Hepatic stellate cell (primary cell): ENCODE measurements around the gene KCNF1.

Source experiments
- DNase-seq: peaks from one replicate; pipeline ENCODE4 v3.0.0; 2011; ENCODE audit warnings: low spot score

KCNF1 gene

DNA sequence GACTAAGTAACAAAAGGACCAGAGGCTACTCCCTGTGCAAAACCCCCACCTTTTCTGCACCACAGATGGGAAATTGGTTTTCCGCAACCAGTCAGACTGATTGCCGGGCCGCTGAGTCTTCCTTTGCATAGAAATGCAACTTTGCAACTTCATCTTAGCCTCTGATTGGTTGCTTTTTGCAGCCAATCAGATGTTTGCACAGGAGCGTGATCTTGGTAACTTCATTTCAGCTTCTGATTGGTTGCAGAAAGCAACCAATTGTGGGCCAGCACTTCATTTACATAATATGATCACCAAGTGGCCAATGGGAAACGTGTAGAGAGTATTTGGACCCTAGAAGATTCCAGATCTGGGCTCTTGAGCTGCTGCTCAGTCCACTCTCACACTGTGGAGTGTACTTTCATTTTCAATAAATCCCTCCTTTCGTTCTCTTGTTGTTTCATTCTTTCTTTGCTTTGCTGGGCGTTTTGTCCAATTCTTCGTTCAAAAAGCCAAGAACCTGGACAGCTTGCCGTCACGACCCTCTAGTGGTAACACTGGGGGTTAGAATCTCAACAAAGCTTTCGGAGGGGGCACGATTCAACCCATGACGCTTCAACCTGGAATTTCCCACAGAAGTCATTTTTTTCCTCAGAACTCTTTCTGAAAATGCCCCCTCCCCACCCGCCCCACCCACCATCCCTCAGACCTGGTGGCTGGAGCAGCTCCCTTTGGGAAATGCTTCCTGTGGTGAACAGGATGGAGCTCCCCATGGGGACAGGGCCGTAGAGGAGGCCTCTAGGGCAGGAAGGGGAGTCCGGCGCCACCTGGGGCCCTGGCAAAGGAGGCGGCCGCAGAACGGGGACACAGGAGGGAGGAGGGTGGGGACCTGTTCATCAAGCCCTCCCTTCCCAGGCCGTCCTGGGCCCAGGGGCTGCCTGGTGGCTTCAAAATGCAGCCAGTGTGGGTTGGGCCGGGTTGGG, 31.8 kb upstream of the KCNF1 start:
- DNase-seq, result no peak

DNA sequence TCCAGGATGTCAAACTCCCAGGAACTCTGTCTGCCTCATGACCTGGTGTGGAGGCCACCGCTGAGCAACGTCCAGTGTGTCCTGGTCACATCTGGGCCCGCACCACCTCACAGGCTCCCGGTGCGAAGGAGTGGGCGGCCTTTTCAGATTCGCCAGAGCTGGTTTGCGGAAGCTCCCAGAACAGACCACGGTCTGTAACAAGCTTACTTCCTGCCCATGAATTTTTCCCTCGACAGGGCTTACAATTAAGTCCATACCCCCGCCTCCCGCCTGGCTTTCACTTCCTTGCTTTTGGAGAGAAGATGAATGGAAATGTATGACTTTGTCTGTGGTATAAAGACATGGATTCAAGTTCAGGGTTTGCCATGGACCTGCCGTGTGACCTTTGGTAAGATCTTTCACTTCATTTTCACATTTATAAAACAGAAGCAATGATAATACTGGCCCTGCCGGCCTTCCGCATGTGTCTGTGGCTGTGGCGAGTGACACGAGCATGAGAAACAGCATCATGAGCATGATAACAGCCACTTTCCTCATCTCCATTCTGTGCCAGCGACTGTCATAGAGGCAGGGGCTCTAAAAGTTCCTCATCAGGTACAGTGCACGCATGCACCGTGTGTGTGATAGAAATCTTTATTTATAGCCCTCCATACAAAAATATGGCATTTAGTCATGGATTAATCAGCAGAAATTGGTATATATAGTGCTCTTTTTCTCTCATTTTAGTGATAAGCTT, 31.0 kb upstream of the KCNF1 start:
- no peak for DNase-seq

DNA sequence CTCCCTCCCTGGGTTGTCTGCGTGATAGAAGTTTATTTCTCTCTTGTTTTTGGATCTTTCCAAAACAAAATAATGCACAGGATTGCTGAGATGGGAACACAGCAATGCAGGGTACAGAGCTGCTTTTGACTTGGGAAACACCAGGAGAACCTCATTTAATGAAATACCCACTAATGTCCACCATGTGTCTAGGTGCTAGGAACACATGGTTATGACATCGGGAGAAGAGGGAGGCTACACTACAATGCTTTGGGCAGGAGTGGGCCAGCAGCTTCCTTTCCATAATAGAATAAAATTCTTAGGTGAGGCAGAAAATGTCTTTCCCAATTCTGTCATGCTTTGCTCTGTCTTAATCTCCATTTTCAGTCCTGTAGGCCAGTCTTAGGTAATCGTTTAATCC, 29.2 kb upstream of the KCNF1 start:
- DNase-seq, result no peak

DNA sequence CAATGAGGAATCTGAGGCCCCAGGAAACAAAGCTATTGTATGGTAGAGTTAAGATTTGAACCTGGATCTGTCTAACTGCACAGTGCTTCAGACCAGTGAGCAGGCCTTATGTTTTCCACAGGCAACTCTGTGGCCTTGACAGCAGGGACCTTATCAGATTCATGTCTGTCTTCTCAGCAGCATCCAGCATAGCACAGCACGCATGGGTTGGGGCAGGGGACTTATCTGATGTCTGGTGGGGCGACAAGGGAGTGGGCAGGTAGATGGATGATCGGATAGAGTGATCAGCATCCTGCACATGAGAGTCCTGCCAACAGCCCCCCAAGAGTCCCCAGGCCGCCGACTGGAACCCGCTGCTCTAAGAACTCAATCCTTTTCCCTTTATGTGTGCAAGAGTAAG, 28.7 kb upstream of the KCNF1 start:
- DNase-seq, result no peak

DNA sequence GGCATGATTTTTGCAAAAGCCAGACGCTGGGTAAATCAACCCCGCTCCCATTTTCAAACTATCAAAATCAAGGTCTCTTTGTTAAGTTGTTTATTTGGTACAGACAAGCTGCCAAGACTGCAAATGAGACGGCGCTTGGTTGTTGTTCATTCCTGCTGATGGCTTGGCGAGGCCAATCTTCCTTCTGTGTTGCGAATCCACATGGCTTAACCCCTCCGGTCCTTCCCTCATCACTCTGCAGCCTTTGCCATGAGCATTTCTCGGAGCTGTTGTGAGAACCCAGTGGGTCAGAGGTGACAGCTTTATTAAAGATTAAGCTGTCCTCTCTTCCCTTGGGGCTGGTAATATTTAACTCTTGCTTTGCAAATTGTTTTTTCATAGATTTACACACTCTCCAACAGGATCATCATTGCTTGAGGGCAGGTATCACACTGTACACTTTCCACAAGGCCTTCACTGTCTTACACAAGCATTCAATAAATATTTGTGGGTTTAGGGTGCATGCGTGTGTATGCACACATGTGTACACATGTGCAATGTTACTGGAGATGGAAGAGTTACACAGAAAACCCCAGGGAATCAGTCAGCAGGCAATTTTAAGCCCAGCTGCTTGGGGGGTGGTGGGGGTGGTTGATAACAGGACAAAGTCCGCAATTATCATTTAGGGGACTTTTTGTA, 27.8 kb upstream of the KCNF1 start:
- DNase-seq, result no peak

DNA sequence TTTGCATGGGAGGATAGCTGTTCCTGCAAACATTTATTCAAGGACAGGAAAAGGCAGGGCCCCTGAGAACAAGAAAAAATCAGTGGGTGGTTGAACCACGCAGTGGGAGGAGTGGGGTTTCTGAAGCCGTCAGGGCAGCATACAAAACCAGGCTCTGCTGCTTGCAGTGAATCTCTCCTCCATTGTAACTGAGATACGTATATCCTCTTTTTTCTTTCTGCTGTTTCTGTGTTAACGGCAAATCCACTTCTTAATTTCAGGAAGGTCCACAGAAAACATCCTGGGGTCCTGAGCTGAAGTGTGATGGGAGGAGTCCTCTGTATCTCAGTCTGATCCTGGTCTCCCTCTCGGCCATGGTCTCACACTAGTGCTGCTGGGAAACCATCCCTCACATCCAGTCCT, 27.2 kb upstream of the KCNF1 start:
- no peak for DNase-seq

DNA sequence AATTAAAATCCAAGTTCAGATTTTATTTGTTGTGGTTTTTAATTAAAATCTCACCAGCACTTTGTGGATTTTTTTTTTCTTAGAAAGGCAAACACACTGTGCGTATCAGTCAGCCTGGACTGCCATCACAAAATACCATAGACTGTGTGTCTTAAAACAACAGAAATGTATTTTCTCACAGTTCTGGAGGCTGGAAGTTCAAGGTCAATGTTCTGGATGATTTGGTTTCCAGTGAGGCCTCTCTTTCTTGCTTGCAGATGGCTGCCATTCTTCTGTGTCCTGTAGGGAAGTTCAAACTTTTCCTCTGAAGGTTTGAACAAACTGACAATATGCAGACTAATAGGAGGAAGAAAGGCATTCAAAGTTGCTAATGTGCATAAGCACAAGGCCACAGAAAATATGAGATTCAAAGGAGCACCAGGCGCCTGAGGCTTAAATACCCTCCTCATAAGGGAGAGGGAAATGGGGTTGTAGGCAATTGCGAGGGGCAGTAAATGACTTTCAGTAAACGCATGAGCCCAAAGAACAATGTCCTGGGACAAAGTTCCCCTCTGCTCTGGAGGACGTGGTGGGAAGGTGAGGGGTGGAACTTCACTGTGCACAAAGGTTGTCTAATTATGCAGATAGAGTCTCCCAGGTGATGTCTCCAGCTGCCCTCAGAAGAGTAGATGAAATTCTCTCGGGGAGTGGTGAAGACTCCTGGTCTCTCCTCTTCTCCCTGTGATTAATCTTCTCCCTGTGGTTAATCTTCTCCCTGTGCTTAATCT, 26.5 kb upstream of the KCNF1 start:
- no peak for DNase-seq

DNA sequence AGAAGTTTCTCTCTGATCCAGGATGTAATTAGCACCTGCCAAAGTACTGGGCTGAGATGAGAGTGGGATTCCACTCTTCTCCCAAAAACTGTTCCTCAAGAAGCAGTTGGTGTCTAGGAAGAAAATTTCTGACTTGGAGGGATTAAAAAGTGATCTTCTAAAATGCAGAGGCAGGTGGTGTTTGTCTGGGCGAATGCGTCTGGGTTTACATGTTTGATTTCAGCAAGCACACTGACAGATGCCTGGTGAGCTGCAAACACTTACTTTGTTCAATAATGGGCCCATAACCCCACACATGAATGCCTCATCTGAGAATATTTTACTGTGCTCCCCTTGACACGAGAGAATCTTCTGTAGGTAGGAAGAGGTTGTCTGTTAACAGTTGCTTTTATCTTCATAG, 24.3 kb upstream of the KCNF1 start:
- DNase-seq, result no peak

DNA sequence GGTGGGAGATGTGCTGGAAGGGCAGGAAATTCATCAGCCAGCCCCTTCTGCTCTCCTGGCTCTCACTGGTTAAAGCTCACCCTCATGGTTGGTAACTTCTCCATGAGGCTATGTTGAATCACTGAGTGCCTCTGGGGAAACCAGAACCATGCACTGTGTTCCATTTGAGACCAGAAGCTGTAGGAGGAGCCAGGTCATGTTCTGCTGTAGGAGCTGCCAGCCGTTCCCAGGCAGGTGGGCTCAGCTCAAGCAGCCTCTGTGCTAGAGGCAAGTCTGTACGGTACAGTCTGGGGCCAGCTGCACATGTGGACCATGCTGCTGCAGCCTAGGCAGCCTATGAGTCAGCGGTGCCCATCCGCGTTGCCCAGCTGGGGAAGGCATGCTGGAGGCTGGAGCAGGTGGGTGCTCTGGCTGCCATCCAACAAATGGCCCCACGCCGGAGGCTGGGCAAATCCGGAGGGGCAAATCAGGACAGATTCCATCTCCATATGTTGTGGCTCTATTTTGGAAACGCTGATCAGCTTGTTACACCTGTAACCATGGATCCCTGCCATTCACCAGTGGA, 22.0 kb upstream of the KCNF1 start:
- DNase-seq, result no peak

DNA sequence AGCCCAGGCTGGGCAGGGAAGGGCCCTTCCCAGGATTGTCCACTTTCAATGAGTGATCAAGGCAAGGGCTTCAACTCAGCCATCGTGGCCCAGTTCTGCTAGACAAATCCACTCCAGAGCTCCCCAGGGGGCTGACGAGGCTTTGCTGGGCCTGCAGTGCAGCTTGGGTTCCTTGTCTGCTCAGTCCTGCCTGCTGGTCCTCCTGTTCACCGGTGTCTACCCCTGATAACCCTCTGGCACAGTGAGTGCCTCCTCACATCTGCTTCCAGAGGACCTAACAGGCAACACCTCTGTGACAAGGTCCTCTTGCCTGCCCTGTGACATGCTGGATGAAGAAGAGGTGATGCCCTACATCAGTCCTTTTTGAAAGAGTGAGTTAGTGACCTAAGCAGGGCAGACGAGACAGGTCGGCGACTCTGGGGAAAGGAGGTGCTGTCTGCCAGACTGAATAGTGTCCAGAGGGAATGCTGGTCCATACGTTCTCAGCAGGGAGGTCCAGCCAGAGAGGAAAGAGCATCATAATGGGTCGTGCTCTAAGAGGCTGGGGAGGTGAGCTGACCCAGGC, 20.9 kb upstream of the KCNF1 start:
- DNase-seq, result no peak

DNA sequence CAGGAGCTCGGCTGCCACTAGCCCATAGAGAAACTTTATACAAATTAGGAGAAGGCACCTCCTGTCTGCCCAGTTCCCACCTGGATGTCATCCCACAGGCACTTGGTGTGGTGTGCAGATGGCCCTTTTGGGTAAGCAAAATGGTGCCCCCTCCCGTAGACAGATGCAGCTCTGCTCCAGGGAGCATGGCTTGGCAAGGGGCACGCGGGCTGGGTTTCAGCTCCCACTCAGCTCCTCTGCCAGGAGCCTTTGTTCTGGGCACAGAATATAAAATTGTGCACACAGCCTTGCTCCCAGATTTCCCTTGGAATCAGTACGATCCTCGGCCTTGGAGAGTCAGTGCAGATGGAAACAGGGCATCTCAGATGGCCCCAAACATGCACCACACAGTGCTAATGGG, 20.3 kb upstream of the KCNF1 start:
- DNase-seq, result no peak

DNA sequence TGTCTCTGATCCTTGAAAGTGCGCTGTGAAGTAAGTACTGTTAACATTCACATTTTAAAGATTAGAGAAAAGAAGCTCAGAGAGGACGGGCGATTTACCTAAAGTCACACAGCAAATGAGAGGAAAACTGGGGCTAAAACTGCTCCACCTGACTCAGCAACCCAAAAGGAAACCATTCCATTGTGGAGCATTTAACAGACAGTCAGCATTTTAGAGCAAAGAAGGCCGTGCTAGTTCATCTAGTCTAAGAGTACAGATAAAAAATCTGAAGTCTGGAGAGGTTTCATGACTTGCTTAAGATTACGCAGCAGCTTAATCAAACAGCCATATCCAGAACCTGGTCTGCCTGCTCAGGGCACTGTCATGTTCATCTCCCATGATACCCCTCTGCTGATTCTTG, 19.9 kb upstream of the KCNF1 start:
- DNase-seq, result no peak

DNA sequence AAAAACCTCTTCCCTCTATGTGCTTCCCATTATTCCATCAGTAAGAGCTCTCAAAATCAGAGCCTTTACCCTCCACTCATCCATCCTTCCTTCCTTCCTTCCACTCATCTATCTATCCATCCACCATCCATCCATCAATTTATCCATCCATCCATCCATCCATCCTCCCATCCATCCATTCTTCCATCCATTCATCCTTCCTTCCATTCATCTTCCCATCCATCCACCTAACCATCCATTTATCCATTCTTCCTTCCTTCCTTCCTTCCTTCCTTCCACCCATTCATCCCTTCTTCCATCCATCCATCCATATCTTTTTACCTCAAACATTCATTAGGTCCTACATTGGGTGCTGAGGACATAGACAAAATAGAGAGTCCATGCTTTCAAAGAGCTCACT, 19.4 kb upstream of the KCNF1 start:
- DNase-seq, result no peak

DNA sequence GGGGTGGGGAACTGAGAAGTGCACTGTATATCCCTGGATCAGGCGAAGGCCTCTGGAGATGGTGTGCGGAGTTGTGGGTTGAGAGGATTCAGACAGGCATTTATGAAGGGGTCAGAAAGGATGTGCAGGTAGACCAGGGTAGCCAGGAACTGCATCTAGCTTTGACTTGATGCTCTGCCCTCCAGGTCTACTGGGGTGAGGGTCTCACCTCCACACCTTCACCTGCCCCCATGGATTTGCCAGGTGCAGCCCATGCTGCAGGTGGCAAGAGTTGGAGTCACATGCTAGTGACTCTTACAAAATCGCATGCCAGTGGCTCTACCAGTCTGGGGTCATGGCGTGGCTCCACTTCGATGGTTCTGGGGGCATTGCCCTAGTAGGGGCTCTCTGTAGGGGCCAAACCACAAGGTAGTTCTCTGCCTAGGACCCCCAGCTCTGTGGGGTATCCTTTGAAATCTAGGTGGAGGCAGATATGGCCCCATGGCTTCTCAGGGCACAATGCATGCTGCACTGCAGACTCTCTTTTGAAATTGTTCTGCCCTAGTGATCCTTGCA, 18.9 kb upstream of the KCNF1 start:
- DNase-seq, result no peak

DNA sequence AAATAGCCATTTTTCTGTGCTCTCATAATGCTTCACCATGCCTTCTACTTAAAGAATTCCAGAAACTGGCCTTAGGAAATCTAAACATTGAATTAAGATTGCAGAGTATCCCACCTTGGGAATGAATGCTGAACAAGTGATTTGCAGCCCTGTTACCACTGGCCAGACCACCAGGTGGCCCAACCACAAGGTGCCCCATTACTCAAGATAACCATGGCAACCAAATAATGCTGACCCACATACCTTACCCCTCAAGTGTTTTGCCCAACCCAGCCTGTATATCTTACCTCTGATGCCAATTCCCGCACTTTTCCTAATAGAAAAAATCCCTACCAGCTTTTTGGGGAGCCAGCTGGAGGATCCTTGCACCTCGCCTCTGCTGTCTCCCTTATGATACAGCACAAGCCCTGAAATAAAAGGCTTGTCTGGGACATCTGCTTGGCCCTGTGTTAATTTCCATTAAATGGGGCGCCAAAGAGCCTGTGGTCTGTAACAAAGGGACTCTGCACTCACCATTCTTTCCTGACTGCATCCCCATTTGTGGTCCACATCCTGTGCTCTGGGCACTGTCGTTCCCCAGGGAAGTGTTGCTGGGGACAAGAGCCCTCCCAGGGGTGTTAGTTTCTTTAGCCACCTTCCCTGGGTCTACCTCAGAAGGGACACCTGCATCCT, 17.3 kb upstream of the KCNF1 start:
- no peak for DNase-seq

DNA sequence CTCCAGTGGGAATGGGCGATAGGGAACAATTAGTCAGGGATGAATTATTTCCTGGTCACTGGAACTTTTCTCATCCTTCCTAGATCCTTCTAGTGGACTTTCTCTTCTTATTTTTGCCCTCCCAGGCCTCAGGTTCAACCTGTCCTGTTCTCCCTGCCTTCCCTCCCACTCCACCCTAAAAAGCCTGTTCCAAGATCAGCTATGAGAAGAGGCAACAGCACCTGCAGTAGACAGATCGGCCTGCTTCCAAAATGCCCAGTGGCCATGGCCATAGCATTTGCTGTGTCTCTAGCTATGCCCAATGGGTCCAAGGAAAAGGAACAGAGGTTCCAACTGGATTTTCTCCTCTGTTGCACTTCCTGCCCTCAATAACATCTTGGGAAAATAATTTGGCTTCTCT, 16.5 kb upstream of the KCNF1 start:
- DNase-seq, result no peak

DNA sequence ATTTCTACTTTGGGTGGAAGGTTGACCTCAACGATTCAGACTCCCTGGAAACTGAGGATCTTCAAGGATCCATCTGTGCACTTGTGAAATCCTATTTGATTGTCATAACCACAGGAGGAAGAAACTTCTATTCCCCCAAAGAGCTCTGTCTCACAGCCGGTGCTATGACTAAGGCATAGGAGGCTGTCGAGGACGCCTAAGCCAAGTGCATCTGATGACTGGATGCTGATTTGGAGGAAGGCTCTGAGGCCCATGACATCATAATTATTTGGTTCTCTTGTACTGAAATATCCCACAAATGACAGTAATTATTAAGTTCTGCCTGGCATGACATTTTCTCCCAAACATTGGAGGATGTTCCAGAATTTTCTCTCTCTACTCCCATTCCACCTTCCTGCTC, 13.8 kb upstream of the KCNF1 start:
- DNase-seq, result no peak

DNA sequence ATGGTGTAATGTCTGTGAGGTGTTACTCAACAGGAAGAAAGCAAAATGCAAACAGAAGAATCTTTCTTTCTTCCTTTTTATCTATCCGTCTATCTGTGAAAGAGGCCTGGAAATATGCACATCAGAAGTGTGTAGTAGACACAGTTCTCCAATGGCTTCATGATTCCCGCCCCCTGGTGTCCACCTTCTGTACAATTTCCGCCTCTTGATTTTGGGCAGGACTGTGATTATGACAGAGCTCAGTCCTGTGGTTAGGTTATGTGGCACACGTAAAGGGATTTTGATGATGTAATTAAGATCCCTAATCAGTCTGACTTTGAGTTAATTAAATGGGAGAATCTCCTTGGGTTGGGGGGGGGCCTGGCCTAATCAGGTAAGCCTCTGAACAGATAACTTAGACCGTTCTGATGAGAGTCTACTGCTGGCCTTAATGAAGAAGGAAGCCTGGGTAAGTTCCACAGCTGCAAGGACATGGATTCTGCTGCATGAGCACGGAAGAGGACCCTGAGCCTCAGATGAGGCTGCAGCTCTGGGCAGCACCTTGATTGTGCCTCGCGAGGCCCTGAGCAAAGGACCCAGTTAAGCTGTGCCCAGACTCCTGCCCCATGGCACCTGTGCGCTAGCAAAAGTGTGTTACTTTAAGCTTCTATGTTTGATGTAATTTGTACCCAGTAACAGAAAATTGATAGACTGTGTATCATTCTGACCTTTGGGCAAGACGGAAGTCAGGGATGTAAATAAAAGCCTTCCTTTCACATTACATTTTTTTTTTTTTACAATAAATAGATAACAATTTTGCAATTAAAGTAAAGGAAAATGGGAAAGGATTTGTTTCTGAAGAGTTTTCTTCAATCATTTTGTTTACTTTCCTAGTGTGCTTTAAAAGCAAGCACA, 11.3 kb upstream of the KCNF1 start:
- DNase-seq, result no peak

DNA sequence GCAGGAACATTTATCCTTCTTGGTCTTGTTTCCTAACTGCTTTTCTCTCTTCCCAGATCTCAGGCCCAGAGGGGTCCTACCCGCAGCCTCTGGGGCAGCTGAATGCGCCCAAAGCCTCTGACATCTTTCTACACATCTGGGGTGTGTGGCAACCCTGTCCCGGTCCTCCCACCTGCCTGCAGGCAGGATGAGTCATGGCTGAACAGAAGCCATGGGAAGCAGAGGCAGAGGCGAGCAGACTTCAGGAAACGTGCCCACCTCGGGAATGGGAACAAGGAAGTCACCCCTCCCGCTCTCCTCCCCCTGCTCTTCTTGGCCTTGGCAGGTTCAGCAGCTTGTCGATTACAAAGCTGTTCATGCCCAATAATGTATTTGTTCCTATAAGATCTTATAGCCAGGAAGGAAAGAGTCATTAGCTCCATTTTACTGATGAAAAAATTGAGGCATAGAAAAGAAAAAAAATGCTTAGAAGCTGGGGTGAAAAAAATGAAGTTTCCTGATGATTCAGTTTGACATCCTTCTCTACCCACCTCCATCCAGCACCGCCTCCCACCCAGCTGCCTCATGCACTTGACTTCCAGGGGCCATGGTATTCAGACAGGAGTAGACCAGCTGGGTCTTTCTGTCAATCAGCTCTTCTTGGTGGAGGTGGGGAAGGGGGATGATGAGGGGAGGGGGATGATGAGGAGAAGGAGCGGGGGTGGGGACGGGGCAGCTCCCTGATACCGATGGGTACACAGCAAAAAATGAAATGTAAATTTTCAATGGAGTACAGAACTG, 10.4 kb upstream of the KCNF1 start:
- no peak for DNase-seq
